IMR-90 (cell line): Measurements from ENCODE around the gene MCM5. TPM values are rescaled to one million over a fixed set of nuclear protein-coding genes. Genes with fewer than 3 reads are reported as not detected.

Source experiments
- ATAC-seq: fragments of 200-7000 bp; cut with Tn5 transposase; 2 replicates; pipeline ENCODE4 v1.9.1; 2020; ENCODE audit warnings: low read depth, mild to moderate bottlenecking, moderate library complexity
- BruUV-seq: library from RNA; stranded (reverse); fragments of 400-500 nt; replicated peaks from 2 replicates; lab custom pipeline; 2021; lab: Mats Ljungman, UMichigan
- CTCF ChIA-PET: fragments of 300-600 bp; formaldehyde crosslinking; extraction: SDS; loops from one replicate; lab custom pipeline; 2021; ENCODE audit warnings: antibody characterized with exemption; lab: Yijun Ruan, JAX
- POLR2A ChIA-PET: fragments of 300-600 bp; sonication (Branson Sonifier 250); formaldehyde crosslinking; loops from one replicate; lab custom pipeline; 2022; ENCODE audit warnings: antibody characterized with exemption; ENCODE audit not compliant: unreplicated experiment; lab: Charles Lee
- DNase-seq: peaks from one replicate; pipeline ENCODE4 v3.0.0; 2013
- H2AFZ ChIP-seq: replicated peaks from 2 replicates; pipeline ENCODE3; 2013; ENCODE audit warnings: low read length, mild to moderate bottlenecking; ENCODE audit not compliant: poor library complexity
- H2AK5ac ChIP-seq: 2 replicates; pipeline ENCODE4 v1.6.1; 2013; ENCODE audit warnings: low read depth, low read length, inconsistent platforms
- H2AK9ac ChIP-seq: replicated peaks from 2 replicates; pipeline ENCODE3; 2013; ENCODE audit warnings: mild to moderate bottlenecking, low read depth, low read length, moderate library complexity; ENCODE audit not compliant: poor library complexity
- H2BK120ac ChIP-seq: 2 replicates; pipeline ENCODE4 v1.6.1; 2013; ENCODE audit warnings: low read depth, low read length, inconsistent platforms
- H2BK15ac ChIP-seq: 3 replicates; pipeline ENCODE4 v1.6.1; 2013; ENCODE audit warnings: low read depth, low read length, inconsistent platforms
- H2BK20ac ChIP-seq: 2 replicates; pipeline ENCODE4 v1.6.1; 2013; ENCODE audit warnings: low read depth, mild to moderate bottlenecking, inconsistent platforms, low read length, moderate library complexity
- H2BK5ac ChIP-seq: 2 replicates; pipeline ENCODE4 v1.6.1; 2013; ENCODE audit warnings: mild to moderate bottlenecking, low read depth, low read length, inconsistent platforms; ENCODE audit not compliant: poor library complexity, severe bottlenecking
- H3K14ac ChIP-seq: replicated peaks from 2 replicates; pipeline ENCODE4 v1.6.1; 2013; ENCODE audit warnings: low read depth, low read length, inconsistent platforms
- H3K18ac ChIP-seq: 2 replicates; pipeline ENCODE4 v1.6.1; 2013; ENCODE audit warnings: low read depth, low read length, control low read depth
- H3K23ac ChIP-seq: 2 replicates; pipeline ENCODE4 v1.6.1; 2013; ENCODE audit warnings: low read depth, low read length, inconsistent platforms
- H3K27ac ChIP-seq: 2 replicates; pipeline ENCODE4 v1.5.1; 2013; ENCODE audit warnings: mild to moderate bottlenecking, control low read depth, low read length; ENCODE audit not compliant: insufficient read depth
- H3K27me3 ChIP-seq: 2 replicates; pipeline ENCODE4 v1.6.1; 2013; ENCODE audit warnings: low read length; ENCODE audit not compliant: control insufficient read depth, insufficient read depth
- H3K36me3 ChIP-seq: 2 replicates; pipeline ENCODE4 v1.6.1; 2013; ENCODE audit warnings: low read length, mixed read lengths; ENCODE audit not compliant: control insufficient read depth, insufficient read depth
- H3K4ac ChIP-seq: 2 replicates; pipeline ENCODE4 v1.6.1; 2013; ENCODE audit warnings: low read depth, low read length, inconsistent platforms
- H3K4me1 ChIP-seq: 2 replicates; pipeline ENCODE4 v1.6.1; 2013; ENCODE audit warnings: low read length, mixed read lengths; ENCODE audit not compliant: control insufficient read depth, insufficient read depth
- H3K4me2 ChIP-seq: 2 replicates; pipeline ENCODE4 v1.6.1; 2013; ENCODE audit warnings: low read depth, mild to moderate bottlenecking, control low read depth, low read length, moderate library complexity
- H3K4me3 ChIP-seq: 2 replicates; pipeline ENCODE4 v1.5.1; 2013; ENCODE audit warnings: low read depth, mild to moderate bottlenecking, control low read depth, low read length, moderate library complexity; ENCODE audit not compliant: insufficient read depth
- H3K56ac ChIP-seq: 2 replicates; pipeline ENCODE4 v1.6.1; 2013; ENCODE audit warnings: low read length, inconsistent platforms; ENCODE audit not compliant: insufficient read depth; ENCODE audit errors: extremely low read depth
- H3K79me1 ChIP-seq, 2 experiments: 2 replicates each; pipeline ENCODE4 v1.6.1; 2013; ENCODE audit warnings: low read length in 2 of 2, inconsistent platforms in 1 of 2, low read depth in 1 of 2
- H3K9ac ChIP-seq: 2 replicates; pipeline ENCODE4 v1.6.1; 2013; ENCODE audit warnings: low read depth, low read length, control low read depth
- H3K9me1 ChIP-seq: 2 replicates; pipeline ENCODE4 v1.6.1; 2013; ENCODE audit warnings: low read length, inconsistent platforms; ENCODE audit not compliant: insufficient read depth
- H3K9me3 ChIP-seq: 2 replicates; pipeline ENCODE4 v1.6.1; 2013; ENCODE audit warnings: low read length; ENCODE audit not compliant: control insufficient read depth, insufficient read depth
- H4K20me1 ChIP-seq: 2 replicates; pipeline ENCODE4 v1.6.1; 2013; ENCODE audit warnings: low read length, inconsistent platforms; ENCODE audit not compliant: insufficient read depth
- H4K5ac ChIP-seq: 2 replicates; pipeline ENCODE4 v1.6.1; 2013; ENCODE audit warnings: mild to moderate bottlenecking, low read depth, low read length, control low read depth
- H4K8ac ChIP-seq, 2 experiments: 2 replicates each; pipeline ENCODE4 v1.6.1; 2013; ENCODE audit warnings: low read depth in 2 of 2, low read length in 2 of 2, control low read depth in 1 of 2, inconsistent platforms in 1 of 2
- H4K91ac ChIP-seq: 2 replicates; pipeline ENCODE4 v1.6.1; 2013; ENCODE audit warnings: low read depth, low read length, inconsistent platforms; ENCODE audit not compliant: insufficient read depth
- BHLHE40 ChIP-seq: fragments of 150-350 bp; IDR thresholded peaks from 2 replicates; pipeline ENCODE4 v1.6.1; 2016; ENCODE audit warnings: mild to moderate bottlenecking, low read depth, low read length
- CTCF ChIP-seq: conservative IDR thresholded peaks from 2 replicates; pipeline ENCODE4 v1.5.1; 2012; ENCODE audit warnings: mild to moderate bottlenecking, low read depth, low read length, improper control_type of control experiment
- FOS ChIP-seq: fragments of 150-350 bp; IDR thresholded peaks from 2 replicates; pipeline ENCODE4 v1.6.1; 2016; ENCODE audit warnings: low read depth, low read length
- RCOR1 ChIP-seq: IDR thresholded peaks from 2 replicates; pipeline ENCODE4 v1.6.1; 2012; ENCODE audit warnings: mild to moderate bottlenecking, low read length, improper control_type of control experiment; ENCODE audit not compliant: insufficient replicate concordance
- WGBS, 2 experiments: methylation state at CpG; one replicate each; pipeline versions ENCODE4 v1.1.5 to v1.1.7; 2013; ENCODE audit warnings: missing lambda C conversion rate in 2 of 2; ENCODE audit not compliant: insufficient read length in 1 of 2; ENCODE audit errors: extremely low coverage in 2 of 2; 5-methylcytosine and 5-hydroxymethylcytosine counted together
- dilution Hi-C: fragments of 300-500 bp; cut with HindIII; formaldehyde crosslinking; loops from one replicate; pipeline ENCODE4 v1.14.3; 2018; ENCODE audit warnings: low sequenced_read_pairs; ENCODE audit not compliant: unreplicated experiment
- in situ Hi-C: fragments of 300-500 bp; cut with MboI; formaldehyde crosslinking; loops from 3 replicates; pipeline ENCODE4 v1.14.3; 2019; ENCODE audit warnings: low sequenced_read_pairs, inconsistent platforms, mixed read lengths
- intact Hi-C: fragments of 100-400 bp; cut with micrococcal nuclease; formaldehyde crosslinking; loops from 2 replicates; pipeline ENCODE4 v1.10.0; 2022
- polyA plus RNA-seq, 3 experiments: library from polyadenylated mRNA; depleted of rRNA; stranded (reverse); fragments of >200 nt; gene quantifications; 2 replicates each; pipeline ENCODE4 v1.2.3, GENCODE V29; 2012; ENCODE audit warnings: low replicate concordance in 1 of 3
- total RNA-seq: library from RNA; depleted of rRNA; stranded (reverse); fragments of >200 nt; gene quantifications from 2 replicates; pipeline ENCODE4 v1.2.3, GENCODE V29; 2012

The MCM5 gene
- total and polyA plus RNA-seq, 2 of the 4 experiments (the other 2 are of a cell fraction): 43.0 to 58.6 TPM

GRCh38 chr22:35457729-35458546, 58.0 kb downstream of the MCM5 start:
- Histone ChIP-seq H2BK120ac (no peak overlapping the region), H2BK20ac (no peak overlapping the region), H2BK15ac (no peak overlapping the region), H4K20me1 (no peaks in the 10 kb centered on the region), H3K9me3 (no peaks in the 10 kb centered on the region), H3K27ac (no peak overlapping the region), H3K14ac (no peak overlapping the region), H3K18ac (no peak overlapping the region), H3K4me1 (peaks cover 3% of the 10 kb centered on the region; the same call in 1 of the 2 replicates), H3K9me1 (no peaks in the 10 kb centered on the region), H2AK9ac (no peak overlapping the region), H3K27me3 (peaks cover 12% of the 10 kb centered on the region; the same call in 1 of the 2 replicates), H2BK5ac (no peak overlapping the region), H3K9ac (no peak overlapping the region), H3K79me1 (no peaks in the 10 kb centered on the region), H2AFZ (no peak overlapping the region), H3K4me2 (no peak overlapping the region), H4K5ac (no peak overlapping the region), H3K4me3 (no peak overlapping the region), H3K4ac (no peak overlapping the region), H2AK5ac (no peak overlapping the region), H3K56ac (no peak overlapping the region), H3K36me3 (no peaks in the 10 kb centered on the region), H4K8ac (no peak overlapping the region), H3K23ac (no peak overlapping the region), H4K91ac (no peak overlapping the region)
- TF ChIP-seq RCOR1 (no peak), BHLHE40 (no peak), FOS (no peak), CTCF (no peak)
- no TSS peak for BruUV-seq
- ChIA-PET POLR2A (no interaction called here), CTCF (no interaction called here)
- in situ Hi-C loops (no loop called here), dilution Hi-C loops (no loop called here), intact Hi-C loops (no loop called here)
- 100% methylated on average over 2 of the region's 9 CpGs; no CpG with 5 or more reads in 1 of the 2 experiments for WGBS, 2 experiments
- DNase-seq (peak; percentile 34), ATAC-seq (no peak; the same call in 1 of the 2 replicates)
